Measurements from ENCODE around the gene NELL1. TPM values are rescaled to one million over a fixed set of nuclear protein-coding genes. Genes with fewer than 3 reads are reported as not detected.

NELL1 gene
- total RNA-seq, 6 donors from 2014 or later = 0.26 TPM; not detected in 5

DNA sequence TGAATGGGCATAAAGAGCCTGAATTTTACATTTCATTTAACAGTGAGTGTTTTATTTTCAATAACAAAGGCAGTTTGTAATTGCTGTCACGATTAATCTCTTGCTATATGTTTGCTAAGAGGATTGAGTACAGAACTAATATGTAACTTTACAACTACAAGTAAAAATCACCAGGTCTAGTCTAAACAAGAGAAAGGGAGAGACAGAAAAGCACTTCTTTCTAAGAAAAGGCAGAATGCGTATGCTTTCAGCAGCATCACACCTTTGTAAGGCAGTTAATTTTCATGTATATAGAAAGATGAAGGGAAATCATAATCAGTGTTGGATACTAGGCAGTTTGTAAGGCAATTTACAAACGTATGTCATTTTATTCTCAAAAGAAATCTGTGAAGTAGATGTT is 169.8 kb downstream of the NELL1 start:
- Histone ChIP-seq H3K27me3 (no peaks in the 10 kb centered on the region), H3K9me3 (no peaks in the 10 kb centered on the region), H3K4me3 (no peak overlapping the region), H3K27ac (no peak overlapping the region), H3K4me1 (no peaks in the 10 kb centered on the region), H3K36me3 (no peaks in the 10 kb centered on the region)
- TF ChIP-seq POLR2AphosphoS5 (IDR thresholded peaks at IDR 0.05) (no peak), POLR2A (IDR thresholded peaks at IDR 0.05) (no peak), EP300 (IDR thresholded peaks at IDR 0.05) (no peak)
- TF ChIP-seq, protein P1, sequence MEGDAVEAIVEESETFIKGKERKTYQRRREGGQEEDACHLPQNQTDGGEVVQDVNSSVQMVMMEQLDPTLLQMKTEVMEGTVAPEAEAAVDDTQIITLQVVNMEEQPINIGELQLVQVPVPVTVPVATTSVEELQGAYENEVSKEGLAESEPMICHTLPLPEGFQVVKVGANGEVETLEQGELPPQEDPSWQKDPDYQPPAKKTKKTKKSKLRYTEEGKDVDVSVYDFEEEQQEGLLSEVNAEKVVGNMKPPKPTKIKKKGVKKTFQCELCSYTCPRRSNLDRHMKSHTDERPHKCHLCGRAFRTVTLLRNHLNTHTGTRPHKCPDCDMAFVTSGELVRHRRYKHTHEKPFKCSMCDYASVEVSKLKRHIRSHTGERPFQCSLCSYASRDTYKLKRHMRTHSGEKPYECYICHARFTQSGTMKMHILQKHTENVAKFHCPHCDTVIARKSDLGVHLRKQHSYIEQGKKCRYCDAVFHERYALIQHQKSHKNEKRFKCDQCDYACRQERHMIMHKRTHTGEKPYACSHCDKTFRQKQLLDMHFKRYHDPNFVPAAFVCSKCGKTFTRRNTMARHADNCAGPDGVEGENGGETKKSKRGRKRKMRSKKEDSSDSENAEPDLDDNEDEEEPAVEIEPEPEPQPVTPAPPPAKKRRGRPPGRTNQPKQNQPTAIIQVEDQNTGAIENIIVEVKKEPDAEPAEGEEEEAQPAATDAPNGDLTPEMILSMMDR (IDR thresholded peaks at IDR 0.05) = no peak
- DNase-seq (no peak), ATAC-seq (ENCODE audit: low FRiP score in 2 of 2) (no peak)
- 31 to 40% methylated on average over 3 of the region's 3 CpGs for WGBS, 2 donors

DNA sequence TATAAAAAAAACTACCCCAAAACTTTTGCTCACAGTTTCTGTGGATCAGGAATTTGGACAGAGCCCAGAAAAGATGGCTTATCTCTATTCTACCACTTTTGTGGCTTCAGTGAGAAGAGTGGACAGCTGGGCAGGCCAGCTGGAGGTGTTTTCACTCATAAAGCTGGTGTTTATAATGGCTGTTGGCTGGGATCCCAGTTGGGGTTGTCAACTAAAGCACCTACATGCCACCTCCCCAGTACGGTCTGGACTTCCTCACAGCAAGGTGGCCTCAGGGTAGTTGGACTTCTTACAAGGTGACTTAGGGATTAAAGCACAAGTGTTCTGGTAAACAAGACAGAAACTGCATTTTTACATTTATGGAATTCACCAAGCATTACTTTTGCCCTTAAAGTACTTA is 171.0 kb downstream of the NELL1 start:
- WGBS, 2 donors = 20 to 44% methylated on average over 1 of the region's 1 CpG
- DNase-seq = no peak
- Histone ChIP-seq H3K4me1 (no peaks in the 10 kb centered on the region), H3K27me3 (no peaks in the 10 kb centered on the region), H3K36me3 (no peaks in the 10 kb centered on the region), H3K9me3 (no peaks in the 10 kb centered on the region), H3K4me3 (no peak overlapping the region), H3K27ac (no peak overlapping the region)
- no peak for ATAC-seq (ENCODE audit: low FRiP score in 2 of 2)
- TF ChIP-seq, protein P1 (IDR thresholded peaks at IDR 0.05) = no peak
- TF ChIP-seq EP300 (IDR thresholded peaks at IDR 0.05) = no peak
- no peak for TF ChIP-seq POLR2A (IDR thresholded peaks at IDR 0.05)

DNA sequence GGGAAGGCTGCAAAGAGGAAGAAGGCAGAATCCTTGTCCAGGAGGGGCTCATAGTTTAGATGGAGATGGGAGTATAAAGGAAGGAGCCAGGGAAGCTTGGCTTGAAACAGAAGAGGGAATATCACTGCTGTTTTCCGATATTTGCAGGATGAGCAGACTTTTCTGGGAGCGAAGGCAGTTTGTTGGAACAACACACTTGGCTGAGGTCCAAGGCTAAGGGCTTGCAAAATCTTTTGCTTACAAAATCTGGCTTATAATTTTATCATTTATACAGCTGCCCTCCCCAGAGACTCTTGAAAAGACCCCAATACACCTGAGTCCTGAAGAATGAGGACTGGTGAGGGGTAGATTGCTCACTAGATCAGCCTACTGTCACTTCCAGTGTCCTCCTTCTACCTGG is 174.8 kb downstream of the NELL1 start:
- 86 to 88% methylated on average over 2 of the region's 2 CpGs for WGBS, 2 donors
- no peak for ATAC-seq (ENCODE audit: low FRiP score in 2 of 2)
- H3K27ac ChIP-seq = no peak overlapping the region
- DNase-seq = no peak
- TF ChIP-seq POLR2A (IDR thresholded peaks at IDR 0.05) = no peak
- TF ChIP-seq, protein P1 (IDR thresholded peaks at IDR 0.05) = no peak
- TF ChIP-seq EP300 (IDR thresholded peaks at IDR 0.05) = no peak
- no peak for TF ChIP-seq POLR2AphosphoS5 (IDR thresholded peaks at IDR 0.05)
- no peak overlapping the region for H3K4me3 ChIP-seq
- no peaks in the 10 kb centered on the region for H3K36me3 ChIP-seq
- no peaks in the 10 kb centered on the region for H3K4me1 ChIP-seq
- H3K27me3 ChIP-seq = no peaks in the 10 kb centered on the region
- H3K9me3 ChIP-seq = no peaks in the 10 kb centered on the region

DNA sequence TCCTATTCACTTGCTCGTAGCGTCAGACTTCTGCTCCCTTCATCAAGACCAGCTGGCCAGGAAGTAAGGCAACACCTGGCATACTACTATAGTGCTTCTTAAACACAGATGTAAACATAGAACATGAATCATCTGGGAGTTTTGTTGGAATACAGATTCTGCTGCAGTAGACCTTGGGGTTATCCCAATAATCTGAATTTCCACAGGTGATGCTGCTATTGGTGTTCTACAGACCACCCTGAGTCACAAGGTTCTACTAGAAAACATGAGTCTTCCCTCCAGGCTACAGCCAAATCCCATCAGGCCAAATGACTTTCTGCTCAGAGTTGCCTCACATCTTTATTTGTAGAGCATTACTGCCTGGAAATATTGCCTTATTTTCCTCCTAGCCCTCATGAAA is 175.2 kb downstream of the NELL1 start:
- no peaks in the 10 kb centered on the region for H3K9me3 ChIP-seq
- H3K4me1 ChIP-seq = no peaks in the 10 kb centered on the region
- no peak overlapping the region for H3K27ac ChIP-seq
- ATAC-seq (ENCODE audit: low FRiP score in 2 of 2) (no peak), DNase-seq (no peak)
- no peak for TF ChIP-seq POLR2A (IDR thresholded peaks at IDR 0.05)
- no peak for TF ChIP-seq POLR2AphosphoS5 (IDR thresholded peaks at IDR 0.05)
- TF ChIP-seq, protein P1 (IDR thresholded peaks at IDR 0.05) = no peak
- TF ChIP-seq EP300 (IDR thresholded peaks at IDR 0.05) = no peak
- WGBS, 2 donors = 72 to 87% methylated on average over 2 of the region's 2 CpGs
- no peaks in the 10 kb centered on the region for H3K27me3 ChIP-seq
- no peak overlapping the region for H3K4me3 ChIP-seq
- no peaks in the 10 kb centered on the region for H3K36me3 ChIP-seq

DNA sequence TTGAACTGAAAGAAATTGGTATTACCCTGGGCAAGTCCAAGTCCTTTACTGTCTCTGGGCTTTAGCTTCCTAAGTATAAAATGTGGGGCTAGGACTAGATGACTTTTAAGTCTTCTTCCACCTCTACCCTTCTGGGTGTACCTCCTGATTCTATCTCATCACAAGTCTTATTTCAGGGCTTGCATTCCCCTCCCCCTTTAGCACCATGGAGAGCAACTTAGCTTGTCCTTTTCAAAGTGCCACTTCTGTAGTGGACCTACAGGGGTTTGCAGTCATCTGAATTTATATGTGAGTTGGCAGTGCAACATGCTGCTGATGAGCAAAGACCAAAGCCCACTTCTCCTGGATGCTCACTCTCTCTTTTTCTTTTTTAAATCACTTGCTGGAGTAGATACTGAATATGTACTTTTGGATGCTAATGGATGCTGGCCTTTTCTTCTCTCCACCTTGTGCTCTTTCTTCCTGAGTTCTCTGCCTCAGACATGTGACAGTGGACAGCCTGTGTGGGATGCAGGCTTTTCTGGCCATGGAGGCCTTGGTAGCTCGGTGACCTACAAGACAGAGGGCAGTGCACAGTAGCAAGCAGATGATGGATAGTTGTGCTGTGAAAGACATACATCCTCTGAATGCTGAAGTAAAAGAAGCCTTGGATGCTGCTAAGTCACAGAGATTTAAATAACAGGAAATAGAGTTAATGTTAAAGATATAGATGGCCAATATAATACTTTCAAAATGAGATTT is 185.0 kb downstream of the NELL1 start:
- ATAC-seq (ENCODE audit: low FRiP score in 2 of 2) (no peak), DNase-seq (no peak)
- TF ChIP-seq EP300 (IDR thresholded peaks at IDR 0.05) (no peak), POLR2AphosphoS5 (IDR thresholded peaks at IDR 0.05) (no peak), POLR2A (IDR thresholded peaks at IDR 0.05) (no peak)
- TF ChIP-seq, protein P1 (IDR thresholded peaks at IDR 0.05) = no peak
- no peaks in the 10 kb centered on the region for H3K4me1 ChIP-seq
- no peaks in the 10 kb centered on the region for H3K36me3 ChIP-seq
- 56 to 59% methylated on average over 1 of the region's 1 CpG for WGBS, 2 donors
- H3K27ac ChIP-seq = no peak overlapping the region
- no peaks in the 10 kb centered on the region for H3K9me3 ChIP-seq
- H3K4me3 ChIP-seq = no peak overlapping the region
- H3K27me3 ChIP-seq = no peaks in the 10 kb centered on the region

All from upper lobe of left lung (tissue), 6 donors.